Measurements from ENCODE around the gene ATP8A1.

ATP8A1 gene

DNA sequence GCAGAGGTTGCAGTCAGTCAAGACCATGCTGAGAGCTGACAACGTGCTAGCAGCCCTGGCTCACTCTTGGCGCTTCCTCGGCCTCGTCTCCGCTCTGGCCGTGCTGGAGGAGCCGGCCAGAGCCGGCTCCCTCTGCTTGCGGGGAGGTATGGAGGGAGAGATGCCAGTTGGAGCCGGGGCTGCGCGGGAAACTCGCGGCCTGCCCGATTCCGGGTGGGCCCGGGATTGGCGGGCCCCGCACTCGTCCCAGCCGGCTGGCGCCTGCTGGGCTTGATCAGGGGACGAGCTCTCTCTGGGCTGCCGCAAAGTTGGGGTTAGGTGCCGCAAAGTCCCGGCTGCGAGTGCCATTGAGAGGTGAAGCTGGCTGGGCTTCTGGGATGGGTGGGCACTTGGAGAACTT lies 287.4 kb downstream of the ATP8A1 start:
- TF ChIP-seq, protein P1, sequence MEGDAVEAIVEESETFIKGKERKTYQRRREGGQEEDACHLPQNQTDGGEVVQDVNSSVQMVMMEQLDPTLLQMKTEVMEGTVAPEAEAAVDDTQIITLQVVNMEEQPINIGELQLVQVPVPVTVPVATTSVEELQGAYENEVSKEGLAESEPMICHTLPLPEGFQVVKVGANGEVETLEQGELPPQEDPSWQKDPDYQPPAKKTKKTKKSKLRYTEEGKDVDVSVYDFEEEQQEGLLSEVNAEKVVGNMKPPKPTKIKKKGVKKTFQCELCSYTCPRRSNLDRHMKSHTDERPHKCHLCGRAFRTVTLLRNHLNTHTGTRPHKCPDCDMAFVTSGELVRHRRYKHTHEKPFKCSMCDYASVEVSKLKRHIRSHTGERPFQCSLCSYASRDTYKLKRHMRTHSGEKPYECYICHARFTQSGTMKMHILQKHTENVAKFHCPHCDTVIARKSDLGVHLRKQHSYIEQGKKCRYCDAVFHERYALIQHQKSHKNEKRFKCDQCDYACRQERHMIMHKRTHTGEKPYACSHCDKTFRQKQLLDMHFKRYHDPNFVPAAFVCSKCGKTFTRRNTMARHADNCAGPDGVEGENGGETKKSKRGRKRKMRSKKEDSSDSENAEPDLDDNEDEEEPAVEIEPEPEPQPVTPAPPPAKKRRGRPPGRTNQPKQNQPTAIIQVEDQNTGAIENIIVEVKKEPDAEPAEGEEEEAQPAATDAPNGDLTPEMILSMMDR (IDR thresholded peaks at IDR 0.05; ENCODE audit: insufficient read depth, low read depth, low read length, missing control alignments), result no peak
- DNase-seq (ENCODE audit: low read depth), result no peak

DNA sequence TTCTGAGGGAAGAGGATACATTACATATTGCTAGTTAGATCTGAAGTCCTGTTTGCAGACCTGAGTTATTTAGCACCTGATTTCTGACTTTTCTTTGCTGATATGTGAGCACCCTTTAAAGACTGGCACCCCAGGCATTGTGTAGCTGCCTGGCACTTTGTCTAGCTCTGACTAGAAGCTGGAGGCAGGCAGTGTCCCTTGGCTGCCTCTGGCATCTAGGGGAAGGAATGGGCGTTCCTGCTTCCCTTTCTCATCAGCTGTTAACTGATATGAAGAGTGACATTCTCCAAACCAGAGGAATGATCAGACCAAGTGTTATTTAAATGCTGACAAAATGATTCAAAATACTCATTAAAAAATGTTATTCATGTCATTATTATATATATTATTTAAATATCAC lies 289.9 kb downstream of the ATP8A1 start:
- TF ChIP-seq, protein P1 (IDR thresholded peaks at IDR 0.05; ENCODE audit: insufficient read depth, low read depth, low read length, missing control alignments), result no peak
- no peak for DNase-seq (ENCODE audit: low read depth)
- H3K4me3 ChIP-seq (ENCODE audit: low read length), result no peak overlapping the region

More for the DNA sequence above, 287.4 kb downstream of the ATP8A1 start:
- no peak overlapping the region for H3K4me3 ChIP-seq (ENCODE audit: low read length)

DNA sequence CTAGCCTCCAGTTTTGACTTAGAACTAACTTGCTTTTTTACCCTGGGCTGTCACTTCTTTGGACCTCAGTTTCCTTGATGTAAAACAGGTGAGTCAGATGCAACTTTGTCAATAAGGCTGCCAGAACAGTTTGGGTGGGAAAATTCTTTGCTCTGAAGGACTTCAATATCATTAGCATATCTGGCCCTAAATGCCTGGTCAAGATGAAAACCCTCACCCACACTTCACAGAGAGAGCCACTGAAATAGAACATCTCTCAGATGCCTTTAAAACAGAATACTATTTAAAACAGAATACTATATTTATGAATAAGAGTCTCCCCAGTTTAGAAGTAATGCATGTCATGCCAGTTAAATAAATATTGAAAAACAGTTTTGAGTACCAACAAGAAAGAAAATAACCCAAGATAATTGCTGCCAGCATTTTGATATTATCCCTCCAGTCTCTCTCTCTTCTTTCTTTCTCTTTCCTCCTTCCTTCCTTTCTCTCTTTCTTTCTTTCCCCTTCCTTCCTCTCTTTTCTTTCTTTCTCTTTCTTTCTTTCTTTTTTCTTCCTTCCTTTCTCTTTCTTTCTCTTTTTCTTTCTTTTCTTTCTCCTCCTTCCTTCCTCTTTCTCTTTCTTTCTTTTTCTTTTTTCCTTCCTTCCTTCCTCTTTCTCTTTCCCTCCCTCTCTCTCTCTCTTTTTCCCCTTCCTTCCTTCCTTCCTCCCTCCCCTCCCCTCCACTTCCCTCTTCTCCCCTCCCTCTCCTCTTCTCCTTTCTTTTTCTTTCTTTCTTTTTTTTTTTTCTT lies 292.4 kb downstream of the ATP8A1 start:
- no peak overlapping the region for H3K4me3 ChIP-seq (ENCODE audit: low read length)
- DNase-seq (ENCODE audit: low read depth), result no peak
- TF ChIP-seq, protein P1 (IDR thresholded peaks at IDR 0.05; ENCODE audit: insufficient read depth, low read depth, low read length, missing control alignments), result no peak

DNA sequence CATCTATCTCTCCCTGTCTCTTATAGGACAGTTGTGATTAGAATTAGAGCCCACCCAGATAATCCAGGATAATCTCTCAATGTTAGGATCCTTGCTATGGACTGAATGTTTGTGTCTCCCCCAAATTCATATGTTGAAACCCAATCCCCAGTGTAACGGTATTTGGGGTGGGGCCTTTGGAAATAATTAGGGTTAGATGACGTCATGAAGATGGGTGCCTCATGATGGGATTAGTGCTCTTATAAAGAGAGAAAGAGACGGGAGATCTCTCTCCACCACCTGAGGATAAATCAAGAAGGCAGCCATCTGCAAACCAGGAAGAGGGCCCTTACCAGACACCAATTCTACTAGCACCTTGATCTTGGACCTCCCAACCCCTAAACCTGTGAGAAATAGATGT lies 293.3 kb downstream of the ATP8A1 start:
- TF ChIP-seq, protein P1 (IDR thresholded peaks at IDR 0.05; ENCODE audit: insufficient read depth, low read depth, low read length, missing control alignments), result no peak
- no peak overlapping the region for H3K4me3 ChIP-seq (ENCODE audit: low read length)
- no peak for DNase-seq (ENCODE audit: low read depth)

DNA sequence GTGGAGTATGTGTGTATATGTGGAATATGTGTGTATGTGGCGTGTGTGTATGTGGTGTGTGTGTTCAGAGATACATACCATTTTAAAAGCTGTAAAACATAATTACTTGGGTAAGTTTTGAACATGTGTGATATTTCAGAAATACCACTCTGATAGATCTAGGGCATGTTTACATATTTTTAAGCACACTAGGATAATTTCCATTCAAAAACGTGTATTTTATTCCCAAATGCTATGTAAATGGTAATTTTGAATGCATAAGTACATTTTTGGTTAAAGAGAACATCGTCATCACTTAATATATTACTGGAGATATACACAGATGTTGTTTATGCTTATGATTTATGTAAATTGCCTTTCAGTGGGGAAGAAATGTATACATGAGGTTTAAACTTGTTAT lies 294.3 kb downstream of the ATP8A1 start:
- TF ChIP-seq, protein P1 (IDR thresholded peaks at IDR 0.05; ENCODE audit: insufficient read depth, low read depth, low read length, missing control alignments), result no peak
- DNase-seq (ENCODE audit: low read depth), result no peak

DNA sequence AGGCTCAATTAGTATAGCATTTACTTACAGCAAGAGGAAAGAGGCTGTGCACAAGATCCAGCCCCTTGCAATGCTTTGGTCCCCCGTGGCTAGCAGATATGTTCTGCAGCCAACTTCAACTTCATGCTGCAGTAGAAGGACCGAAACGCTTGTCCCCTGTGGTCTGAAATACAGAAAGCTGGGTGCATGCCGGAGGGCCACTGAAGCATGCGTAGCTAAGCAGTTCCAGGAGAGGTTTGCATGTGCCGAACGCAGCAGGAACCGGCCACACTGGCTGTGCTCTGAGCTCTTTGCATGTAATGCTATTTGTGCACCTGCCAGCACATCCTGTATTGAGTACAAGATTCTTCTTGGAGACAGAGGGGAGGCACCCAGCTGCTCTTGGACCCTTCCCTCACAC lies 295.4 kb downstream of the ATP8A1 start:
- TF ChIP-seq, protein P1 (IDR thresholded peaks at IDR 0.05; ENCODE audit: insufficient read depth, low read depth, low read length, missing control alignments), result no peak
- DNase-seq (ENCODE audit: low read depth), result no peak
- no peak overlapping the region for H3K4me3 ChIP-seq (ENCODE audit: low read length)

More for the DNA sequence above, 294.3 kb downstream of the ATP8A1 start:
- no peak overlapping the region for H3K4me3 ChIP-seq (ENCODE audit: low read length)

DNA sequence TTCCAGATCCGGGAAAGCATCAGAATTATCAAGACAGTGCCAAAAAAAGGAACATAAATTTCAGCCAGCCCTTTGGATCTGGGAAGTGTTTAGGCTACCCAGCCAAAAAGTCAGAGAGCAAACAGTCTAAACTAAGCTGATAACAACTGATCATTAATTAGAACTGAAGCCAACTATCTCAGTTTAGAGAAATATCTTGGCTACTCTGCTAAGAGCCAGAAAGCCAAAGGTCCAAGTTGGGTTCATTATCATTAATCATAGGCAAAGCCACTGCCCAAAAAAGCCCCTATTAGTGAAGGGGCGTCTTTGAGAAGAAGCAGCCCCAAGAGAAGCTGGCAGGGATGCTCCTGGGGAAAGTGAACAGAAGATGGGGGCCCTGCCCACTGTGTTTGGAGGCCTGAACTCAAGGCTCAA lies 296.6 kb downstream of the ATP8A1 start:
- no peak for DNase-seq (ENCODE audit: low read depth)
- no peak overlapping the region for H3K4me3 ChIP-seq (ENCODE audit: low read length)
- TF ChIP-seq, protein P1 (IDR thresholded peaks at IDR 0.05; ENCODE audit: insufficient read depth, low read depth, low read length, missing control alignments), result no peak

Measured in epithelial cell of esophagus (primary cell).